ENCODE results near the gene ROBO3. TPM values are rescaled to one million over a fixed set of nuclear protein-coding genes. Genes with fewer than 3 reads are reported as not detected.

Gene ROBO3
- total RNA-seq, 1 donor from 2014 or later: 3.0 TPM

DNA sequence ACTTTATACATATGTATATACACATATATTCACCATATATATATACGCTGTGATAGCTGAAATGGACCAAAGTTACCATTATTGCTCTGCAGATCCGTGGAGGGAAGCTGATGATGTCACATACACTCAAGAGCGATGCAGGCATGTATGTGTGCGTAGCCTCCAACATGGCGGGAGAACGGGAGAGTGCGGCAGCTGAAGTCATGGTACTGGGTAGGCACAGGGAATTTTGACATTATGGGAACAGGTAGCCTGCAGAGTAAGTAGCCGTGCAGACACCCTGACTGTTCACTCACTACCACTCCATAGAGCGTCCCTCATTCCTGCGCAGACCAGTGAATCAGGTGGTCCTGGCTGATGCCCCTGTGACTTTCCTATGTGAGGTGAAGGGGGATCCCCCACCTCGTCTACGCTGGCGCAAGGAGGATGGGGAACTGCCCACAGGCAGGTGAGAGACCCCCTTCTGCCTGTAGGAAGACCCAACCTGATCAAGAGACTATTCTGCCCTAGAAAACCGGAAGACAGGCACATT lies 4.7 kb downstream of the ROBO3 start:
- ATAC-seq (ENCODE audit: poor library complexity) (no peak), DNase-seq (no peak)
- intact Hi-C loops (cut with DNase I): no loop called here

DNA sequence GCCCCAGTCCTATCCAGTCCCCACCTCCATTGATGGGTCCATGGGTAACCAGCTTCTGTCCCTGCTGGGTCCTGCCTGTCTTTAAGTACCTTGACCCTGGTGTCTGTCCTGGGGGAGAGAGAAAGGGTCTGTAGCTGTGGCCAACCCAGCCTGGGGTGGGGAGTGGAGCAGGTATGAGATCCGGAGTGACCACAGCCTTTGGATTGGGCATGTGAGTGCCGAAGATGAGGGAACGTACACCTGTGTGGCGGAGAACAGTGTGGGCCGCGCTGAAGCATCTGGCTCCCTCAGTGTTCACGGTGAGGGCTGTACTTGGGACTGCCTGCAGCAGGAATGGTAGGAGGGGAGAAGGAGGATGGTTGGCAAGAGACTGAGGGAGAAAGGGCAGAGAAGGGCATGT lies 5.2 kb downstream of the ROBO3 start:
- ATAC-seq (ENCODE audit: poor library complexity) (no peak), DNase-seq (no peak)
- intact Hi-C loops (cut with DNase I): no loop called here

GRCh38 chr11:124872280-124872679 lies 7.0 kb downstream of the ROBO3 start:
- DNase-seq (peak; percentile 25), ATAC-seq (ENCODE audit: poor library complexity) (no peak)
- intact Hi-C loops (cut with DNase I): no loop called here

- intact Hi-C loops (cut with DNase I): no loop called here
- peak; percentile 26 for DNase-seq
- no peak for ATAC-seq (ENCODE audit: poor library complexity)
These were observed 7.5 kb downstream of the ROBO3 start for GRCh38 chr11:124872741-124873140.

GRCh38 chr11:124873951-124874350 lies 8.7 kb downstream of the ROBO3 start:
- intact Hi-C loops (cut with DNase I): no loop called here
- ATAC-seq (ENCODE audit: poor library complexity) (no peak), DNase-seq (no peak)

GRCh38 chr11:124874571-124875255 lies 9.5 kb downstream of the ROBO3 start:
- intact Hi-C loops (cut with DNase I): no loop called here
- no peak for ATAC-seq (ENCODE audit: poor library complexity)
- DNase-seq: no peak

DNA sequence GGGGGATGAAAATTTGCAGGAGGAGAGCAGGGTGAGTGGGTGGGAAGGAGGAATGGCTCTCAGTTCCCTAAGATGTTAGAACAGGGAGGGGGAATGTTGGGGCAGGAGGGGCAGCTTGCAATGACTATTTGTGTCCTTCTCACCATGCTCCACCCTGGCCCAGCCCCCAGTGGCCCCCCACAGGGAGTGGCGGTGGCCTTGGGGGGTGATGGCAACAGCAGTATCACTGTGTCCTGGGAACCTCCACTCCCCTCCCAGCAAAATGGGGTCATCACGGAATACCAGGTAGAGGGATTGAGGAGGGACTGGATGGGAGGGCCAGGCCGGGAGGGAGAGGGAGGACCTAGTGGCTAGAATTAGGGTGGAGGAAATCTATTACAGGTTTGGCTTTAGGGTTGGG lies 10.2 kb downstream of the ROBO3 start:
- intact Hi-C loops (cut with DNase I): no loop called here
- ATAC-seq (ENCODE audit: poor library complexity) (no peak), DNase-seq (no peak)

- intact Hi-C loops (cut with DNase I): no loop called here
- peak; percentile 96 for ATAC-seq (ENCODE audit: poor library complexity)
- DNase-seq: peak; percentile 92
These were observed 10.9 kb downstream of the ROBO3 start for GRCh38 chr11:124875943-124876817.

GRCh38 chr11:124876818-124877630 lies 11.8 kb downstream of the ROBO3 start:
- DNase-seq: no peak
- no peak for ATAC-seq (ENCODE audit: poor library complexity)
- intact Hi-C loops (cut with DNase I): no loop called here

GRCh38 chr11:124877631-124877909 lies 12.3 kb downstream of the ROBO3 start:
- ATAC-seq (ENCODE audit: poor library complexity): no peak
- intact Hi-C loops (cut with DNase I): no loop called here
- DNase-seq: no peak

GRCh38 chr11:124877910-124878758 lies 12.9 kb downstream of the ROBO3 start:
- intact Hi-C loops (cut with DNase I): no loop called here
- ATAC-seq (ENCODE audit: poor library complexity) (no peak), DNase-seq (no peak)

DNA sequence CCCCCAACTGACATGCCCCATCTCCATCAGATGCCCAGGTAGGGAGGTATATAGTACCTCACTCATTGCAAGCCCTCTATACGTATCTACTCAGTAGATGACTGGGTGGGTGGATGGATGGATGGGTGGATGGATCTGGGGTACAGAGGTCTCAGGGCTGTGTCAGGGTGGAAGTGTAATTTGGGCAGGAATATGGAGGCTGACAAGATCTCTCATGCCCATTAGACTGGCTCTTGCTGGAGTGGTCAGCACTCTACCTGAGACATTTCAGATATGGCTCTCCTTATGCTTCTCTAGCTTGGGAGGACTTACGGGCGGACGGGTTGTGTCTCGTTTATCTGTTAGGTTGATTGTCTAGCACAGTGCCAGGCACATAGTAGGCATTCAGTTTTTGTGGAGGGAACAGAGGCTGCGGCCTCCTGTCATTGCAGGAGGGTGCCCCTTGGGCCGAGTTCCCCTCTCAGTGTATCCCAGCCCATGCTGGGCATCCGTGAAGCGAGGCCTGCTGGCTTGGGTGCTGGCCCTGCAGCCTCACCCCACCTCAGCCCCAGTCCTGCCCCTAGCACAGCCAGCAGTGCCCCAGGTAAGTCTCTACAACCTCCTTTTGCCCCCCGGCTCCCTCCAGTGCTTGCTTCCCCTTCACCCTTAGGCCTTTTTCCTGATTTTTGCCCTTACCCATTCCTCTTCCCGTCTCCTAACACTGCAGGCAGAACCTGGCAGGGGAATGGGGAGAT lies 13.7 kb downstream of the ROBO3 start:
- intact Hi-C loops (cut with DNase I): no loop called here
- no peak for DNase-seq
- no peak for ATAC-seq (ENCODE audit: poor library complexity)

DNA sequence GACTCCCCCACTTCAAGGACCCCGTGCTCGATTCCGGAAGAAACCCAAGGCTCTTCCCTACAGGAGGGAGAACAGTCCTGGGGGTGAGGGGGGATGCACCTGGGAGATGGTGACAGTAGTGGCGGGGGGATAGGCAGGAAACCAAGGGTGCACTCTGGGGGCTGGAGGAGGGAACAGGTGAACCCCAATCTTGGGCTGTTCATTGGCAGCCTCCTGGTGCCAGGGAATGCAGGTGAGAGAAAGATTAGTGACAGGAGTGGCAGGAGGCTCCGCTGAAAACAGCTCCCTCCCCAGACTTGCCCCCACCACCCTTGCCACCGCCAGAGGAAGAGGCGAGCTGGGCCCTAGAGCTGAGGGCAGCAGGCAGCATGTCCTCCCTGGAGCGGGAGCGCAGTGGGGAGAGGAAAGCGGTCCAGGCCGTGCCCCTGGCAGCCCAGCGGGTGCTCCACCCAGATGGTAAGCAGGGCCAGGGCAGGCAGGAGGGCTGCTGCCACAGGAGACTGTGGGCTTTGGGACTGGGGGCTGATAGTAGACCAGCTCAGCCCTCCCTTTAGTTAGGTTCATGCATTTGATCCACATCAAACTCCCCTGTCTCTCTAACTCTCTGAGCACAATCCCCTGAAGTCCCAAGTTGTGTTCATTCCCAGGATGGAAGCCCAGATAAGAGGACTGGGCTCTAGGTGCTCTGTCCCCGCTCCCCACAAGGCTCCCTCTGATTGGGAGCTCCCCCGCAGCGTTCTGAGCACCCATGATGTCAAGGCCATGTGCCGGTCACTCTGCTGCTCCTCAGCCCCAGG lies 14.5 kb downstream of the ROBO3 start:
- intact Hi-C loops (cut with DNase I): no loop called here
- no peak for DNase-seq
- ATAC-seq (ENCODE audit: poor library complexity): no peak

GRCh38 chr11:124880290-124880611 lies 15.0 kb downstream of the ROBO3 start:
- no peak for DNase-seq
- ATAC-seq (ENCODE audit: poor library complexity): no peak
- intact Hi-C loops (cut with DNase I): no loop called here

DNA sequence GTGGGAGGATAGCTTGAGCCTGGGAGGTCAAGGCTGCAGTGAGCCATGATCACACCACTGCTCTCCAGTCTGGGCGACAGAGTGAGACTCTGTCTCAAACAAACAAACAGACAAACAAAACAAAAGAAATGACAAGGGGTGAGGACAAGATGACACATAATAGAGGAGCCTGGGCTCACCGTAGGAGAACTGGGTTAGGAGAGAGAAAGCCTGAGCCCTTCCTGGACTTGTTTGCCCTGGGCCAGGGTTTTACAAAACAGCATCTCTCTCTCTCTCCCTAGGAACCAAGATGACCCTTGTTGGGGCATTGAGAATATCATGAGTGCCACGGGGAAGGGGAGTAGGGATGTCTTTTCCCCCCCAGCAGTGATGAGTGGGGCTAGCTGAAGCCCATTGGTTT lies 15.7 kb downstream of the ROBO3 start:
- ATAC-seq (ENCODE audit: poor library complexity): no peak
- intact Hi-C loops (cut with DNase I): no loop called here

GRCh38 chr11:124882339-124883071 lies 17.3 kb downstream of the ROBO3 start:
- intact Hi-C loops (cut with DNase I): no loop called here
- no peak for DNase-seq
- no peak for ATAC-seq (ENCODE audit: poor library complexity)

More for the DNA sequence above, 15.7 kb downstream of the ROBO3 start:
- no peak for DNase-seq

- DNase-seq (no peak), ATAC-seq (ENCODE audit: poor library complexity) (no peak)
- intact Hi-C loops (cut with DNase I): no loop called here
These were observed 19.1 kb downstream of the ROBO3 start for GRCh38 chr11:124884340-124884739.
